HCT116 (cell line): Measurements from ENCODE around the gene MCEMP1. TPM values are rescaled to one million over a fixed set of nuclear protein-coding genes. Genes with fewer than 3 reads are reported as not detected.

Experiments used
- ATAC-seq: fragments of 200-7000 bp; cut with Tn5 transposase; 2 replicates; pipeline ENCODE4 v1.9.1; 2020; ENCODE audit warnings: mild to moderate bottlenecking, moderate library complexity
- BruUV-seq: library from RNA; stranded (reverse); fragments of 400-500 nt; replicated peaks from 2 replicates; lab custom pipeline; 2021; lab: Mats Ljungman, UMichigan
- CTCF ChIA-PET: fragments of 300-600 bp; sonication (Branson Sonifier 250); formaldehyde crosslinking; loops from one replicate; lab custom pipeline; 2021; ENCODE audit warnings: antibody characterized with exemption; lab: Charles Lee
- POLR2A ChIA-PET: fragments of 300-600, 350-600 bp; sonication (Branson Sonifier 250); formaldehyde crosslinking; loops from one replicate; lab custom pipeline; 2021; ENCODE audit warnings: antibody characterized with exemption; lab: Charles Lee
- RAD21 ChIA-PET, 2 experiments: fragments of 300-600 bp; sonication (Branson Sonifier 250); formaldehyde crosslinking; loops; one replicate each; lab custom pipeline; 2023; ENCODE audit warnings: low total read pairs in 2 of 2; ENCODE audit not compliant: uncharacterized antibody in 2 of 2, unreplicated experiment in 2 of 2, low non-redundant PET in 1 of 2; lab: Charles Lee
- DNase-seq: peaks from one replicate; pipeline ENCODE4 v3.0.0-alpha.2; 2010; ENCODE audit warnings: low read depth, low spot score
- H2AFZ ChIP-seq: fragments of 200-600 bp; shearing (Covaris generic), sonication (generic); 2 replicates; pipeline ENCODE4 v1.6.1; 2017; ENCODE audit warnings: low read depth, mixed run types, mixed read lengths, antibody characterized with exemption, low read length; ENCODE audit not compliant: poor library complexity, severe bottlenecking
- H3K27ac ChIP-seq: 2 replicates; pipeline ENCODE4 v1.5.1; 2012; ENCODE audit warnings: low read depth, low read length
- H3K27me3 ChIP-seq: fragments of 200-600 bp; sonication (generic); 2 replicates; pipeline ENCODE4 v1.6.1; 2016; ENCODE audit warnings: mixed run types, low read length, mixed read lengths; ENCODE audit not compliant: insufficient read depth
- H3K36me3 ChIP-seq, 2 experiments: fragments of 200-500 bp in 1 of 2; fragments of 200-600 bp in 1 of 2; sonication (Bioruptor generic) in 1 of 2; sonication (generic) in 1 of 2; 2 replicates each; pipeline versions ENCODE4 v1.5.1 to v1.6.1; 2014 to 2016; ENCODE audit warnings: low read length in 2 of 2, inconsistent platforms in 1 of 2, mixed read lengths in 1 of 2, mixed run types in 1 of 2; ENCODE audit not compliant: insufficient read depth in 2 of 2, control insufficient read depth in 1 of 2
- H3K4me1 ChIP-seq, 2 experiments: fragments of 200-600 bp in 1 of 2; sonication (generic) in 1 of 2; 2 replicates each; pipeline versions ENCODE4 v1.5.1 to v1.6.1; 2012 to 2017; ENCODE audit warnings: low read length in 2 of 2, inconsistent platforms in 1 of 2, mild to moderate bottlenecking in 1 of 2, mixed read lengths in 1 of 2, mixed run types in 1 of 2, moderate library complexity in 1 of 2; ENCODE audit not compliant: insufficient read depth in 2 of 2, control insufficient read depth in 1 of 2
- H3K4me2 ChIP-seq: fragments of 200-600 bp; sonication (generic); 2 replicates; pipeline ENCODE4 v1.6.1; 2017; ENCODE audit warnings: mixed run types, low read length, mixed read lengths
- H3K4me3 ChIP-seq, 2 experiments: fragments of 200-600 bp in 1 of 2; sonication (generic) in 1 of 2; replicated peaks in 1 of 2; 2 replicates each; pipeline ENCODE4 v1.5.1; 2011 to 2016; ENCODE audit warnings: low read length in 2 of 2, control low read depth in 1 of 2, low read depth in 1 of 2, mild to moderate bottlenecking in 1 of 2, mixed read lengths in 1 of 2, mixed run types in 1 of 2
- H3K79me2 ChIP-seq: fragments of 200-600 bp; sonication (generic); 2 replicates; pipeline ENCODE4 v1.6.1; 2017; ENCODE audit warnings: mild to moderate bottlenecking, mixed run types, low read length, moderate library complexity, mixed read lengths; ENCODE audit not compliant: insufficient read depth
- H3K9ac ChIP-seq: fragments of 200-600 bp; sonication (generic); 2 replicates; pipeline ENCODE4 v1.6.1; 2016; ENCODE audit warnings: low read length, mixed read lengths
- H3K9me2 ChIP-seq: fragments of 200-600 bp; sonication (generic), shearing (Covaris generic); 2 replicates; pipeline ENCODE4 v1.6.1; 2017; ENCODE audit warnings: mixed run types, mild to moderate bottlenecking, moderate library complexity; ENCODE audit not compliant: insufficient read depth
- H3K9me3 ChIP-seq, 2 experiments: fragments of 200-500 bp in 1 of 2; fragments of 200-600 bp in 1 of 2; sonication (Bioruptor generic) in 1 of 2; sonication (generic) in 1 of 2; 2 replicates each; pipeline ENCODE4 v1.6.1; 2014 to 2017; ENCODE audit warnings: low read length in 2 of 2, mixed read lengths in 2 of 2, inconsistent platforms in 1 of 2, low read depth in 1 of 2, mild to moderate bottlenecking in 1 of 2, mixed run types in 1 of 2, moderate library complexity in 1 of 2; ENCODE audit not compliant: control insufficient read depth in 1 of 2, insufficient read depth in 1 of 2
- H4K20me1 ChIP-seq: fragments of 200-600 bp; sonication (generic), shearing (Covaris generic); 2 replicates; pipeline ENCODE4 v1.6.1; 2017; ENCODE audit warnings: mixed run types, mild to moderate bottlenecking, moderate library complexity; ENCODE audit not compliant: insufficient read depth
- ATF3 ChIP-seq: IDR thresholded peaks from 2 replicates; pipeline ENCODE4 v1.6.1; 2012
- CTCF ChIP-seq, 3 experiments: fragments of 200-600 bp in 1 of 3; sonication (generic) in 1 of 3; IDR thresholded peaks in 2 of 3; conservative IDR thresholded peaks in 1 of 3; 2 replicates each; pipeline ENCODE4 v1.5.1; 2012 to 2017; ENCODE audit warnings: low read depth in 2 of 3, low read length in 2 of 3, antibody characterized with exemption in 1 of 3, borderline replicate concordance in 1 of 3, control low read depth in 1 of 3, mild to moderate bottlenecking in 1 of 3, mixed read lengths in 1 of 3, mixed run types in 1 of 3, moderate library complexity in 1 of 3; ENCODE audit not compliant: insufficient read depth in 1 of 3
- EGR1 ChIP-seq: IDR thresholded peaks from 2 replicates; pipeline ENCODE4 v1.6.1; 2012; ENCODE audit warnings: low read depth
- ELF1 ChIP-seq: IDR thresholded peaks from 2 replicates; pipeline ENCODE4 v1.6.1; 2012; ENCODE audit warnings: low read depth, borderline replicate concordance
- EZH2 ChIP-seq: fragments of 200-600 bp; sonication (generic); IDR thresholded peaks from 2 replicates; pipeline ENCODE4 v1.6.1; 2017; ENCODE audit warnings: antibody characterized with exemption, mixed run types
- JUND ChIP-seq: IDR thresholded peaks from 2 replicates; pipeline ENCODE4 v1.6.1; 2012
- MAX ChIP-seq: IDR thresholded peaks from 2 replicates; pipeline ENCODE4 v1.6.1; 2012
- POLR2A ChIP-seq: IDR thresholded peaks from 2 replicates; pipeline ENCODE4 v1.7.0; 2011; ENCODE audit warnings: borderline replicate concordance; ENCODE audit not compliant: insufficient read depth, insufficient read length; ENCODE audit errors: extremely low read depth
- RAD21 ChIP-seq: IDR thresholded peaks from 2 replicates; pipeline ENCODE4 v1.6.1; 2012; ENCODE audit warnings: low read depth, mild to moderate bottlenecking
- SIN3A ChIP-seq: IDR thresholded peaks from 2 replicates; pipeline ENCODE4 v1.6.1; 2012; ENCODE audit warnings: low read depth
- SP1 ChIP-seq: IDR thresholded peaks from 2 replicates; pipeline ENCODE4 v1.6.1; 2012; ENCODE audit warnings: low read depth
- SRF ChIP-seq: IDR thresholded peaks from 2 replicates; pipeline ENCODE4 v1.6.1; 2012; ENCODE audit warnings: low read depth
- TCF7L2 ChIP-seq: IDR thresholded peaks from 2 replicates; pipeline ENCODE4 v1.7.0; 2011; ENCODE audit warnings: borderline replicate concordance, inconsistent platforms; ENCODE audit not compliant: insufficient read depth, insufficient read length; ENCODE audit errors: extremely low read depth
- YY1 ChIP-seq: IDR thresholded peaks from 2 replicates; pipeline ENCODE4 v1.6.1; 2011; ENCODE audit warnings: low read length, low read depth, moderate library complexity, mild to moderate bottlenecking; ENCODE audit not compliant: insufficient replicate concordance; ENCODE audit errors: extremely low read depth
- ZBTB33 ChIP-seq: IDR thresholded peaks from 2 replicates; pipeline ENCODE4 v1.6.1; 2011; ENCODE audit warnings: mild to moderate bottlenecking, low read length, moderate library complexity; ENCODE audit not compliant: insufficient replicate concordance; ENCODE audit errors: extremely low read depth
- ZFX ChIP-seq: fragments of 450-650 bp; IDR thresholded peaks from 2 replicates; pipeline ENCODE4 v1.6.1; 2017
- intact Hi-C: fragments of 100-400 bp; cut with micrococcal nuclease; formaldehyde crosslinking; loops from 2 replicates; pipeline ENCODE4 v1.10.0; 2022
- total RNA-seq: library from RNA; stranded (reverse); gene quantifications from one replicate; pipeline ENCODE4 v1.2.1, GENCODE V29; 2021; ENCODE audit not compliant: unreplicated experiment

The MCEMP1 gene
- total RNA-seq, 1 experiment from 2014 or later = not detected

GRCh38 chr19:7687177-7687576 is 10.3 kb downstream of the MCEMP1 start:
- H3K4me1 ChIP-seq = peaks cover under 1% of the 10 kb centered on the region in 2 experiments; a peak in 3 of 4 replicates
- H3K27ac ChIP-seq = no peak overlapping the region
- POLR2A ChIA-PET = no interaction called here
- RAD21 ChIA-PET = no interaction called here
- no peak for TF ChIP-seq SRF
- no peak for TF ChIP-seq SP1
- no peak for TF ChIP-seq EGR1
- no peak for TF ChIP-seq POLR2A
- TF ChIP-seq RAD21 = no peak
- TF ChIP-seq YY1 = no peak
- H3K27me3 ChIP-seq = no peaks in the 10 kb centered on the region
- DNase-seq (no peak), ATAC-seq (no peak)
- no peaks in the 10 kb centered on the region for H4K20me1 ChIP-seq
- CTCF ChIA-PET = no interaction called here
- H3K9ac ChIP-seq = no peak overlapping the region
- peaks cover 0 to 5% of the 10 kb centered on the region in 2 experiments; a peak in 1 of 4 replicates for H3K9me3 ChIP-seq
- H3K4me3 ChIP-seq = no peak overlapping the region
- intact Hi-C loops = loop anchor here (10.0 kb wide), 1 partner anchor 332 kb away; no protein-coding TSS in a partner anchor
- H3K79me2 ChIP-seq = peaks cover 7% of the 10 kb centered on the region; the same call in 1 of the 2 replicates
- no TSS peak for BruUV-seq
- H3K4me2 ChIP-seq = no peak overlapping the region
- no peaks in the 10 kb centered on the region for H3K9me2 ChIP-seq
- peaks cover 4 to 9% of the 10 kb centered on the region in 2 experiments; a peak in 3 of 4 replicates for H3K36me3 ChIP-seq
- H2AFZ ChIP-seq = no peak overlapping the region

GRCh38 chr19:7689165-7689564 is 12.3 kb downstream of the MCEMP1 start:
- Histone ChIP-seq H3K9me2 (no peaks in the 10 kb centered on the region), H3K79me2 (no peaks in the 10 kb centered on the region), H4K20me1 (no peaks in the 10 kb centered on the region), H3K4me1 (no peaks in the 10 kb centered on the region), H2AFZ (no peak overlapping the region), H3K27me3 (no peaks in the 10 kb centered on the region), H3K36me3 (no peaks in the 10 kb centered on the region), H3K4me3 (no peak overlapping the region), H3K27ac (no peak overlapping the region), H3K9ac (no peak overlapping the region), H3K9me3 (peaks cover 0 to 5% of the 10 kb centered on the region in 2 experiments; a peak in 1 of 4 replicates), H3K4me2 (no peak overlapping the region)
- POLR2A ChIA-PET = no interaction called here
- intact Hi-C loops = loop anchor here (10.0 kb wide), 1 partner anchor 334 kb away; no protein-coding TSS in a partner anchor
- CTCF ChIA-PET = no interaction called here
- DNase-seq = no peak
- RAD21 ChIA-PET = no interaction called here
- no peak for ATAC-seq
- BruUV-seq = no TSS peak
- TF ChIP-seq EZH2 (no peak), JUND (no peak), POLR2A (no peak), ATF3 (no peak), CTCF (IDR thresholded peaks at IDR 0.05 in 2 of 3, conservative IDR thresholded peaks at IDR 0.05 in 1 of 3; ENCODE audit: borderline replicate concordance in 1 of 3, insufficient read depth in 1 of 3, low read depth in 2 of 3, low read length in 2 of 3) (no peak), SRF (no peak), TCF7L2 (no peak), YY1 (no peak), ELF1 (no peak), ZBTB33 (no peak), EGR1 (no peak), ZFX (no peak), MAX (no peak), SIN3A (no peak), RAD21 (no peak)
